ENCODE data around the gene CAMK2D.

GRCh38 chr4:113450295-113451080 lies 311.1 kb downstream of the CAMK2D start:
- TF ChIP-seq CTCF (IDR thresholded peaks at IDR 0.05; ENCODE audit: low read length), result no peak
- no peak for TF ChIP-seq EZH2phosphoT487 (IDR thresholded peaks at IDR 0.05; ENCODE audit: low read length)
